PC-3 (cell line): ENCODE results near the gene RPS2.

Experiments used
- EZH2 ChIP-seq: fragments of 300-600 bp; sonication (generic); IDR thresholded peaks from one replicate; pipeline ENCODE4 v1.6.1; 2017; ENCODE audit warnings: antibody characterized with exemption, mild to moderate bottlenecking, low read length; ENCODE audit not compliant: unreplicated experiment
- EZH2phosphoT487 ChIP-seq: fragments of 300-600 bp; sonication (generic); IDR thresholded peaks from 2 replicates; pipeline ENCODE4 v1.6.1; 2018; ENCODE audit warnings: mild to moderate bottlenecking, antibody characterized with exemption, low read length, borderline replicate concordance
- TF ChIP-seq, protein P1 (sequence below): fragments of 300-600 bp; sonication (generic); conservative IDR thresholded peaks from 2 replicates; pipeline ENCODE4 v1.5.1; 2017; ENCODE audit warnings: antibody characterized with exemption, low read depth, mild to moderate bottlenecking, low read length

- TF ChIP-seq EZH2 (no peak), EZH2phosphoT487 (no peak)
- TF ChIP-seq, protein P1, sequence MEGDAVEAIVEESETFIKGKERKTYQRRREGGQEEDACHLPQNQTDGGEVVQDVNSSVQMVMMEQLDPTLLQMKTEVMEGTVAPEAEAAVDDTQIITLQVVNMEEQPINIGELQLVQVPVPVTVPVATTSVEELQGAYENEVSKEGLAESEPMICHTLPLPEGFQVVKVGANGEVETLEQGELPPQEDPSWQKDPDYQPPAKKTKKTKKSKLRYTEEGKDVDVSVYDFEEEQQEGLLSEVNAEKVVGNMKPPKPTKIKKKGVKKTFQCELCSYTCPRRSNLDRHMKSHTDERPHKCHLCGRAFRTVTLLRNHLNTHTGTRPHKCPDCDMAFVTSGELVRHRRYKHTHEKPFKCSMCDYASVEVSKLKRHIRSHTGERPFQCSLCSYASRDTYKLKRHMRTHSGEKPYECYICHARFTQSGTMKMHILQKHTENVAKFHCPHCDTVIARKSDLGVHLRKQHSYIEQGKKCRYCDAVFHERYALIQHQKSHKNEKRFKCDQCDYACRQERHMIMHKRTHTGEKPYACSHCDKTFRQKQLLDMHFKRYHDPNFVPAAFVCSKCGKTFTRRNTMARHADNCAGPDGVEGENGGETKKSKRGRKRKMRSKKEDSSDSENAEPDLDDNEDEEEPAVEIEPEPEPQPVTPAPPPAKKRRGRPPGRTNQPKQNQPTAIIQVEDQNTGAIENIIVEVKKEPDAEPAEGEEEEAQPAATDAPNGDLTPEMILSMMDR: no peak
Measured at GRCh38 chr16:1991135-1991551, 26.5 kb upstream of the RPS2 start.
